ENCODE data around the gene ZGRF1. TPM values are rescaled to one million over a fixed set of nuclear protein-coding genes. Genes with fewer than 3 reads are reported as not detected.
A peak's percentile ranks its signal among the peaks of the same experiment; 100 is the strongest.

ZGRF1 gene
- total and polyA plus RNA-seq, 2 donors (not counting 1 experiment from before 2014, with no cell fraction given) = 4.6 to 13.0 TPM

GRCh38 chr4:112517911-112518310 lies 118.8 kb downstream of the ZGRF1 start:
- intact Hi-C loops (cut with micrococcal nuclease) = loop anchor here (2.0 to 10.0 kb wide), 3 partner anchors 187 to 1903 kb away; partner anchors contain the start of gene AP1AR
- H3K27ac Mint-ChIP-seq = no peak overlapping the region
- peaks cover 54 to 77% of the 10 kb centered on the region in 2 donors for H3K4me1 ChIP-seq (ENCODE audit: control insufficient read depth in 2 of 2, insufficient read depth in 2 of 2, low read length in 2 of 2)

More at GRCh38 chr4:112517911-112518310, 118.8 kb downstream of the ZGRF1 start:
- WGBS (ENCODE audit: insufficient coverage) = no CpG with 5 or more reads among the region's 3 CpGs
- no peak for TF ChIP-seq EZH2 (IDR thresholded peaks at IDR 0.05; ENCODE audit: borderline replicate concordance, insufficient read depth, low read depth, low read length, poor library complexity, severe bottlenecking)
- TF ChIP-seq CTCF (IDR thresholded peaks at IDR 0.05) = no peak
- no peak for ATAC-seq (ENCODE audit: low read depth)
- H3K27ac ChIP-seq (ENCODE audit: low read length in 2 of 2) = no peak overlapping the region
- Mint-ChIP-seq H3K9me3 (ENCODE audit: insufficient read depth) (no peaks in the 10 kb centered on the region), H3K27me3 (peaks cover 93% of the 10 kb centered on the region), H3K4me3 (peak overlapping the region; percentile 85), H3K4me1 (peaks cover 63% of the 10 kb centered on the region)
- peak overlapping the region in 1 of 5 experiments; percentile 75 for H3K4me3 ChIP-seq (ENCODE audit: control extremely low read depth in 1 of 5, extremely low read depth in 1 of 5, insufficient read depth in 1 of 5, low read depth in 2 of 5, low read length in 4 of 5)
- ChIA-PET POLR2A (interaction anchor here (1.0 kb wide), 1 partner anchor 232 kb away, joined by 4 read pairs; the partner anchor contains the start of gene TIFA), CTCF (interaction anchor here (0.9 to 1.3 kb wide), 4 partner anchors 17 to 304 kb away, joined by 3 read pairs; no protein-coding TSS in a partner anchor)
- H3K27me3 ChIP-seq (replicated peaks in 1 of 4; ENCODE audit: control extremely low read depth in 1 of 4, control insufficient read depth in 3 of 4, insufficient read depth in 4 of 4, low read length in 3 of 4) = peaks cover 4 to 86% (median 78%) of the 10 kb centered on the region in 4 experiments
- H4K20me1 ChIP-seq (ENCODE audit: control insufficient read depth, insufficient read depth, low read length, poor library complexity, severe bottlenecking) = no peaks in the 10 kb centered on the region
- peak overlapping the region; percentile 98 for H3K4me2 ChIP-seq (replicated peaks; ENCODE audit: low read depth, low read length, poor library complexity, severe bottlenecking)
- no peaks in the 10 kb centered on the region for H3K79me2 ChIP-seq (ENCODE audit: control insufficient read depth, insufficient read depth, low read length)
- no peaks in the 10 kb centered on the region for H3K36me3 ChIP-seq (replicated peaks in 1 of 2; ENCODE audit: control extremely low read depth in 1 of 2, control insufficient read depth in 1 of 2, extremely low read depth in 1 of 2, insufficient read depth in 2 of 2, low read length in 1 of 2)
- H3K9ac ChIP-seq (ENCODE audit: low read length) = no peak overlapping the region
- H3K9me3 ChIP-seq (ENCODE audit: control extremely low read depth in 1 of 3, control insufficient read depth in 2 of 3, insufficient read depth in 1 of 3, low read length in 2 of 3) = peaks cover 0 to 44% (median 23%) of the 10 kb centered on the region in 3 donors
- no peak overlapping the region for H2AFZ ChIP-seq (ENCODE audit: insufficient read depth, low read depth, low read length, poor library complexity, severe bottlenecking)
- peak; percentile 31 for DNase-seq

Data from B cell (primary cell).